HepG2 (cell line): ENCODE data around the gene SLC39A10. TPM values are rescaled to one million over a fixed set of nuclear protein-coding genes. Genes with fewer than 3 reads are reported as not detected.

ENCODE experiments used
- ATAC-seq: fragments of 200-7000 bp; cut with Tn5 transposase; 3 replicates; pipeline ENCODE4 v1.9.1; 2020; ENCODE audit warnings: mild to moderate bottlenecking, moderate library complexity
- BruUV-seq: library from RNA; stranded (reverse); fragments of 400-500 nt; replicated peaks from 2 replicates; lab custom pipeline; 2021; lab: Mats Ljungman, UMichigan
- CTCF ChIA-PET: fragments of 300-600 bp; formaldehyde crosslinking; extraction: SDS; loops from one replicate; lab custom pipeline; 2021; ENCODE audit warnings: low total read pairs, inconsistent platforms, low intra/inter-chr PET ratio; lab: Yijun Ruan, JAX
- POLR2A ChIA-PET: fragments of 350-600 bp; sonication (Branson Sonifier 250); formaldehyde crosslinking; loops from one replicate; lab custom pipeline; 2020; ENCODE audit warnings: antibody characterized with exemption, inconsistent platforms; lab: Yijun Ruan, JAX
- DNase-seq: peaks from one replicate; pipeline ENCODE4 v3.0.0-alpha.2; 2015; ENCODE audit warnings: low spot score
- FAIRE-seq: peaks from 3 replicates; lab custom pipeline; 2011; peaks lifted over from hg19 to GRCh38; lab: Jason Lieb, UNC
- H2AFZ ChIP-seq: one replicate; pipeline ENCODE4 v1.6.1; 2011; ENCODE audit warnings: low read length, inconsistent platforms
- H3K27ac ChIP-seq: fragments of 300-600 bp; 3 replicates; pipeline ENCODE4 v1.8.0; 2011; ENCODE audit warnings: mixed run types, mild to moderate bottlenecking, mixed read lengths, low read length, inconsistent platforms; ENCODE audit not compliant: insufficient read depth; ENCODE audit errors: extremely low read length
- H3K27me3 ChIP-seq, 2 experiments: fragments of 200-600 bp in 1 of 2; 2 replicates in 1 of 2; 3 replicates in 1 of 2; pipeline versions ENCODE4 v1.6.0 to v1.8.0; 2011; ENCODE audit warnings: low read length in 2 of 2, mild to moderate bottlenecking in 2 of 2, moderate library complexity in 2 of 2, inconsistent platforms in 1 of 2; ENCODE audit not compliant: insufficient read depth in 2 of 2, control insufficient read depth in 1 of 2
- H3K36me3 ChIP-seq, 2 experiments: fragments of 200-600 bp in 1 of 2; replicated peaks in 1 of 2; 2 replicates in 1 of 2; 3 replicates in 1 of 2; pipeline versions ENCODE4 v1.5.1 to v1.8.0; 2011; ENCODE audit warnings: low read length in 2 of 2, inconsistent platforms in 1 of 2; ENCODE audit not compliant: insufficient read depth in 2 of 2, control insufficient read depth in 1 of 2
- H3K4me1 ChIP-seq: 2 replicates; pipeline ENCODE4 v1.5.1; 2012; ENCODE audit warnings: low read length, inconsistent platforms; ENCODE audit not compliant: insufficient read depth
- H3K4me2 ChIP-seq: 2 replicates; pipeline ENCODE4 v1.6.0; 2011; ENCODE audit warnings: low read depth, low read length, inconsistent platforms
- H3K4me3 ChIP-seq, 3 experiments: fragments of 200-600 bp in 1 of 3; sonication (generic), shearing (Covaris generic) in 1 of 3; replicated peaks in 1 of 3; 2 replicates each; pipeline ENCODE4 v1.5.1; 2011 to 2016; ENCODE audit warnings: low read length in 3 of 3, inconsistent platforms in 2 of 3, low read depth in 2 of 3, mild to moderate bottlenecking in 2 of 3, control low read depth in 1 of 3, mixed read lengths in 1 of 3; ENCODE audit not compliant: insufficient read depth in 1 of 3
- H3K79me2 ChIP-seq: one replicate; pipeline ENCODE4 v1.6.1; 2011; ENCODE audit warnings: low read length, inconsistent platforms; ENCODE audit not compliant: insufficient read depth
- H3K9ac ChIP-seq: 2 replicates; pipeline ENCODE4 v1.6.0; 2011; ENCODE audit warnings: mild to moderate bottlenecking, low read depth, low read length, inconsistent platforms; ENCODE audit not compliant: insufficient read depth
- H3K9me3 ChIP-seq: 2 replicates; pipeline ENCODE4 v1.5.1; 2012; ENCODE audit warnings: mild to moderate bottlenecking, low read length
- H4K20me1 ChIP-seq: 2 replicates; pipeline ENCODE4 v1.6.0; 2011; ENCODE audit warnings: inconsistent platforms, mild to moderate bottlenecking, low read length, moderate library complexity; ENCODE audit not compliant: insufficient read depth
- AGO2 ChIP-seq: fragments of 200-400 bp; formaldehyde crosslinking; optimal IDR thresholded peaks from 2 replicates; pipeline ENCODE3; 2017; ENCODE audit warnings: mild to moderate bottlenecking, low read depth, low read length, moderate library complexity
- CENPX ChIP-seq: sonication (generic); formaldehyde crosslinking; IDR thresholded peaks from 2 replicates; pipeline ENCODE4 v1.9.0; 2021; ENCODE audit warnings: mild to moderate bottlenecking, missing genetic modification reagents, moderate library complexity
- GABPA ChIP-seq, 2 experiments: IDR thresholded peaks; 2 replicates each; pipeline ENCODE4 v1.6.1; 2011 to 2016; ENCODE audit warnings: low read depth in 2 of 2, low read length in 1 of 2, missing biosample characterization in 1 of 2, missing genetic modification characterization in 1 of 2
- KAT7 ChIP-seq: IDR thresholded peaks from 2 replicates; pipeline ENCODE4 v1.6.1; 2018; ENCODE audit warnings: borderline replicate concordance, missing compliant biosample characterization
- PAX8 ChIP-seq: sonication (generic); formaldehyde crosslinking; IDR thresholded peaks from 2 replicates; pipeline ENCODE4 v1.8.0; 2022; ENCODE audit warnings: mild to moderate bottlenecking, missing genetic modification reagents, borderline replicate concordance
- SRF ChIP-seq: IDR thresholded peaks from 2 replicates; pipeline ENCODE4 v1.6.1; 2011; ENCODE audit warnings: mild to moderate bottlenecking, low read depth, low read length, moderate library complexity
- ZKSCAN8 ChIP-seq: IDR thresholded peaks from 2 replicates; pipeline ENCODE4 v1.6.1; 2016; ENCODE audit warnings: borderline replicate concordance, missing genetic modification reagents, missing compliant biosample characterization
- in situ Hi-C: cut with HindIII; loops from 2 replicates; pipeline ENCODE4 v1.10.0; 2017; ENCODE audit warnings: low pct_unique_long_range_greater_than_20kb; ENCODE audit not compliant: extremely low pct_ligation_motif_present
- intact Hi-C: fragments of 100-400 bp; cut with micrococcal nuclease; formaldehyde crosslinking; loops from one replicate; pipeline ENCODE4 v1.10.0; 2022; ENCODE audit not compliant: unreplicated experiment
- polyA plus RNA-seq, 8 experiments: library from polyadenylated mRNA; depleted of rRNA in 3 of 8; stranded (reverse) in 7 of 8; unstranded in 1 of 8; fragments of >200 nt; fragmentation: Illumina TruSeq in 4 of 8; extraction: Trizol in 4 of 8; gene quantifications; 2 replicates each; pipeline versions ENCODE4 v1.2.1 to v1.2.3, GENCODE V29; 2011 to 2016; ENCODE audit warnings: low read depth in 4 of 8, missing spikeins in 1 of 8, mixed read lengths in 1 of 8; ENCODE audit not compliant: insufficient read depth in 1 of 8
- total RNA-seq, 5 experiments: library from RNA; depleted of rRNA; stranded (reverse); fragments of >200 nt; fragmentation: Illumina TruSeq; extraction: Trizol; gene quantifications; 2 replicates each; pipeline ENCODE4 v1.2.3, GENCODE V29; 2016; ENCODE audit warnings: low read depth in 1 of 5
- TF ChIP-seq, protein P1 (sequence below): sonication (generic); formaldehyde crosslinking; IDR thresholded peaks from 2 replicates; pipeline ENCODE4 v1.5.0; 2020; ENCODE audit warnings: mild to moderate bottlenecking, missing genetic modification reagents
- TF ChIP-seq, protein P2 (sequence below): sonication (generic); formaldehyde crosslinking; IDR thresholded peaks from 2 replicates; pipeline ENCODE4 v1.5.0; 2020; ENCODE audit warnings: mild to moderate bottlenecking, missing genetic modification reagents

SLC39A10 gene
- total and polyA plus RNA-seq, 2 of the 13 experiments (the other 11 are each of a cell fraction or from before 2014, with no cell fraction given) = 13.2 to 21.0 TPM

DNA sequence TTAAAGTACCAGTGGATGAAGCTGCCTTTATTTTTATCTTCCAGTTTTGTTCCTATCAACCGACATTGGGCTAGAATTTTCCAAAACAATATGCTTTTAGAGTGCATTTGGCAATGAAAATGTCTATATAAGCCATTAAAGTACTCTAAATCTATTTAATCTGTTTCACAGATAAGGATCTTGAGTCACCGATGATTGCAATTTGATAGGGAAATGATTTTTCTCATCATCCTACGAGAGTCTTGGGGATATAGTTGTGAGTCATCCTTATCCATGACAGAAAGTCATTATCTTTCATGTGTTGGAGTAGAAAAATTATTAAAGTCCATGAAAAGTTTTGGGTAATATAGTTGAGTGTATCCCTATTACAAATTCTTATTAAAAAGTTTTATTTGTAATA is 26.1 kb downstream of the SLC39A10 start (continued):
- TF ChIP-seq, protein P1, sequence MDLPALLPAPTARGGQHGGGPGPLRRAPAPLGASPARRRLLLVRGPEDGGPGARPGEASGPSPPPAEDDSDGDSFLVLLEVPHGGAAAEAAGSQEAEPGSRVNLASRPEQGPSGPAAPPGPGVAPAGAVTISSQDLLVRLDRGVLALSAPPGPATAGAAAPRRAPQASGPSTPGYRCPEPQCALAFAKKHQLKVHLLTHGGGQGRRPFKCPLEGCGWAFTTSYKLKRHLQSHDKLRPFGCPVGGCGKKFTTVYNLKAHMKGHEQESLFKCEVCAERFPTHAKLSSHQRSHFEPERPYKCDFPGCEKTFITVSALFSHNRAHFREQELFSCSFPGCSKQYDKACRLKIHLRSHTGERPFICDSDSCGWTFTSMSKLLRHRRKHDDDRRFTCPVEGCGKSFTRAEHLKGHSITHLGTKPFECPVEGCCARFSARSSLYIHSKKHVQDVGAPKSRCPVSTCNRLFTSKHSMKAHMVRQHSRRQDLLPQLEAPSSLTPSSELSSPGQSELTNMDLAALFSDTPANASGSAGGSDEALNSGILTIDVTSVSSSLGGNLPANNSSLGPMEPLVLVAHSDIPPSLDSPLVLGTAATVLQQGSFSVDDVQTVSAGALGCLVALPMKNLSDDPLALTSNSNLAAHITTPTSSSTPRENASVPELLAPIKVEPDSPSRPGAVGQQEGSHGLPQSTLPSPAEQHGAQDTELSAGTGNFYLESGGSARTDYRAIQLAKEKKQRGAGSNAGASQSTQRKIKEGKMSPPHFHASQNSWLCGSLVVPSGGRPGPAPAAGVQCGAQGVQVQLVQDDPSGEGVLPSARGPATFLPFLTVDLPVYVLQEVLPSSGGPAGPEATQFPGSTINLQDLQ (CRISPR knock-in tag) = no peak
- no peak for TF ChIP-seq AGO2

DNA sequence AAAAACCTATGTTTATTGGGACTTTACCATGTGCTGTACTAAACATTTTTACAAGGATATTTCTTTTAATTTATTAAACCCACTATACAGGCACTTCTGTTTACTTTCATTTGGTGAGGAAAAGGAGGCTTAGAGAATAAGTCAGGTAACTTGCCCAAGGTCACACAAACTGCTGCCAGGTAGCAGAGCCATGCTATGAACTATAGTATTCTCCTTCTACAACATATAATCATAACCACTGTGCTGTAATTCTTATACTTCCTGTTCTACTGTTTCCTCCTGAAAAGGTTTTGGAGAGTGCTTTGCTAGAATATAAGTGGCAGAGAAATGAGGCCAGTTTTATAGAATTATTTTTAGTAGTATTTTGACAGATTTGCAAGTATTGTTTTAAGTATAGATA is 29.5 kb downstream of the SLC39A10 start:
- H3K9ac ChIP-seq = no peak overlapping the region
- H3K9me3 ChIP-seq = no peaks in the 10 kb centered on the region
- no peaks in the 10 kb centered on the region for H3K79me2 ChIP-seq
- no peaks in the 10 kb centered on the region for H3K4me1 ChIP-seq
- ChIA-PET CTCF (no interaction called here), POLR2A (no interaction called here)
- in situ Hi-C loops (no loop called here), intact Hi-C loops (no loop called here)
- FAIRE-seq (no peak), DNase-seq (no peak), ATAC-seq (no peak)
- BruUV-seq = no TSS peak
- no peak for TF ChIP-seq SRF
- TF ChIP-seq CENPX (CRISPR knock-in tag) = no peak
- TF ChIP-seq GABPA (IDR thresholded peaks at IDR 0.05; ENCODE audit: low read depth, low read length) = no peak
- no peak for TF ChIP-seq GABPA (CRISPR knock-in tag; IDR thresholded peaks at IDR 0.05; ENCODE audit: low read depth)
- TF ChIP-seq ZKSCAN8 (CRISPR knock-in tag) = no peak
- no peak for TF ChIP-seq KAT7 (CRISPR knock-in tag)
- TF ChIP-seq, protein P2, sequence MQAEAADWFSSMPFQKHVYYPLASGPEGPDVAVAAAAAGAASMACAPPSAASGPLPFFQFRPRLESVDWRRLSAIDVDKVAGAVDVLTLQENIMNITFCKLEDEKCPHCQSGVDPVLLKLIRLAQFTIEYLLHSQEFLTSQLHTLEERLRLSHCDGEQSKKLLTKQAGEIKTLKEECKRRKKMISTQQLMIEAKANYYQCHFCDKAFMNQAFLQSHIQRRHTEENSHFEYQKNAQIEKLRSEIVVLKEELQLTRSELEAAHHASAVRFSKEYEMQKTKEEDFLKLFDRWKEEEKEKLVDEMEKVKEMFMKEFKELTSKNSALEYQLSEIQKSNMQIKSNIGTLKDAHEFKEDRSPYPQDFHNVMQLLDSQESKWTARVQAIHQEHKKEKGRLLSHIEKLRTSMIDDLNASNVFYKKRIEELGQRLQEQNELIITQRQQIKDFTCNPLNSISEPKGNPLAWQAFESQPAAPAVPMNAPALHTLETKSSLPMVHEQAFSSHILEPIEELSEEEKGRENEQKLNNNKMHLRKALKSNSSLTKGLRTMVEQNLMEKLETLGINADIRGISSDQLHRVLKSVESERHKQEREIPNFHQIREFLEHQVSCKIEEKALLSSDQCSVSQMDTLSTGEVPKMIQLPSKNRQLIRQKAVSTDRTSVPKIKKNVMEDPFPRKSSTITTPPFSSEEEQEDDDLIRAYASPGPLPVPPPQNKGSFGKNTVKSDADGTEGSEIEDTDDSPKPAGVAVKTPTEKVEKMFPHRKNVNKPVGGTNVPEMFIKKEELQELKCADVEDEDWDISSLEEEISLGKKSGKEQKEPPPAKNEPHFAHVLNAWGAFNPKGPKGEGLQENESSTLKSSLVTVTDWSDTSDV (CRISPR knock-in tag) = no peak
- no peak for TF ChIP-seq PAX8 (CRISPR knock-in tag)
- no peaks in the 10 kb centered on the region for H4K20me1 ChIP-seq
- no peak overlapping the region for H3K4me2 ChIP-seq
- no peaks in the 10 kb centered on the region for H3K27me3 ChIP-seq
- no peak overlapping the region for H3K27ac ChIP-seq
- no peaks in the 10 kb centered on the region for H3K36me3 ChIP-seq
- no peak overlapping the region for H3K4me3 ChIP-seq
- H2AFZ ChIP-seq = no peak overlapping the region
